ENCODE data around the gene IPO5.
A peak's percentile ranks its signal among the peaks of the same experiment; 100 is the strongest.
"Not testable (repeated sequence)": the region's sequence is repeated elsewhere in the genome, so short reads cannot be mapped to it uniquely, and the experiment has no call there.

Gene IPO5

DNA sequence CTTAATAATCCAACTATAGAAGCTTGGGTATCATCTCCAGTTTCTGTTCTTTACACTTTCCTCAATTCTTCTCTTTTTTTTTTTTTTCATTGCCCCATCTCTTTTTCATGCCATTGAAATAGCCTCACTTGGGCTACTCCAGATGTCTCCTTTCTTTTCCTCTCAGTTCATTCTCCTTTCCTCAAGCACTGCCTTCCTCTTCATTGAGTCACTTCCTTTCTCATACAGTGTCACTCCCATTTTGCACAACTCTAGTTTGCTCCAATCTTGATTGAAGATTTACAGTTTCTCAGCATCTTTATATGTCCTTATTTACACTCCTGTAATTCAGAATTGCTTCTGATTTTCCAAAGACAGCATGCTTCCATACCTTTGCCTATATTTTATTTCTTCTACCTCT, 61.3 kb downstream of the IPO5 start:
- no peak for DNase-seq (ENCODE audit: low spot score)

DNA sequence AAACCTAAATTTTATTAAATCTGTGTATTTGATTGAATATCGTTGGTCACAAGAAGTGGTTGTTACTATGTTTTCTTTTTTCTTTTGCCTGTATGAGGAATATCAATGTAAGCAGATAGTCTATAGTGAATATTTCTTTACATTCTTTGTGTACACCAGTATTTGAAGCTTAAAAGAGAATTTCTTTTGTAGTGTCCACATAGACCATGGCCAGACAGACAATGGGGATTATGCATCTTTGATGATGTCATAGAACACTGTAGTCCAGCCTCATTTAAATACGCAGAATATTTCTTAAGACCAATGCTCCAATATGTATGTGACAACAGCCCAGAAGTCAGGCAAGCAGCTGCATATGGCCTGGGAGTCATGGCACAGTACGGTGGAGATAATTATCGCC, 64.8 kb downstream of the IPO5 start:
- no peak for DNase-seq (ENCODE audit: low spot score)

DNA sequence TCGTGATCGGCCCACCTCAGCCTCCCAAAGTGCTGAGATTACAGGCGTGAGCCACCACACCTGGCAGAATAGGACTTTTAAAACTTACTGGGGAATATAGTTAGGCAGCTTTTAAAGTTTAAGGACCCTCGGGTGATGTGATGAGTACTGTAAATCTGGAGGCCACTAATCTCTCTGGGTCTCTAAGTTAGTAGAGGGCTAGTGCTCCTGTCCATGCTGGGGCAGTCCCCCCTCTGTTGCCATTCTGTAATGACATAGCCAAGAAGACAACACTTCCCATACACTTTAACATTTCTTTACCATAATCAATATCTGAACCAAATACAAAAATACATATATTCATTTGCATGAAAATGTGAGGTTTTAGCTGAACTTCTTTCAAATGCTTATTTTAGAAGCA, 65.7 kb downstream of the IPO5 start:
- no peak for DNase-seq (ENCODE audit: low spot score)

DNA sequence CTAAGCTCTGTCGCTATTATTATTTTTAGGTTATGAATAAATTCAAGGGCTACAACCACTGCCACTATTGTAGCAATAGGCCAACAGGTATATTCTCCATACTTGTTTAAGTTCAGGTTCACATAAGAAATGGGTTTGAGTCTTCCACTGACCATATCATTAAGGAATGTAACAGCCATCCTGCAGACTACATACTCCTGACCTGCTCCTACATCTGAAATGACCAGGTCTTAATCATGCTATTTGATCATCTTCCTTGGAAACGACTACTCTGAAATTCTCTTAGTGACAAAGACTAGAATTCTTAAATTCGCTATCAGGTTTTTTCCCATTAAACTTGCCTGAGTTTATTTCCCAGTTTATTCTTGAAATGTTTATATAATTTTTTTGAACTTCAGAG, 66.8 kb downstream of the IPO5 start:
- no peak for DNase-seq (ENCODE audit: low spot score)

DNA sequence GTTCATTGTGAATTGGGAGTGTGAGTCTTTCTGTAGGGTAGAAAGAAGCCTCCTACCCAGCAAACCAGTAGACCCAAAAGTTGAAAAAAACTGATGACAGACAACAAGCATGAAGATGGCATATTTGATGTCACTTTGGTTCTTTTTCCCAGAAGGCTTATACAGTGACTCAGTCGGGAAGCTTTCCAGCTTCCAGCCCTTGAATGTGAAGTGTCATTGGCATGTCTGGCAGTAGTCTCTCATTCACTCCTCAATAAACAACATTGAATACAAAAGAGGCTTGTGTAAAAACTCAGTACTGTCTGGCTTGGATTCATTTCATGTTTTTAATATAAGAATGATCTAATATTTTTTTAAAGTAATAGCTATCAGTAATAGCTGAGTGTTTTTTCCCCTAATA, 68.7 kb downstream of the IPO5 start:
- DNase-seq (ENCODE audit: low spot score), result peak; percentile 37

DNA sequence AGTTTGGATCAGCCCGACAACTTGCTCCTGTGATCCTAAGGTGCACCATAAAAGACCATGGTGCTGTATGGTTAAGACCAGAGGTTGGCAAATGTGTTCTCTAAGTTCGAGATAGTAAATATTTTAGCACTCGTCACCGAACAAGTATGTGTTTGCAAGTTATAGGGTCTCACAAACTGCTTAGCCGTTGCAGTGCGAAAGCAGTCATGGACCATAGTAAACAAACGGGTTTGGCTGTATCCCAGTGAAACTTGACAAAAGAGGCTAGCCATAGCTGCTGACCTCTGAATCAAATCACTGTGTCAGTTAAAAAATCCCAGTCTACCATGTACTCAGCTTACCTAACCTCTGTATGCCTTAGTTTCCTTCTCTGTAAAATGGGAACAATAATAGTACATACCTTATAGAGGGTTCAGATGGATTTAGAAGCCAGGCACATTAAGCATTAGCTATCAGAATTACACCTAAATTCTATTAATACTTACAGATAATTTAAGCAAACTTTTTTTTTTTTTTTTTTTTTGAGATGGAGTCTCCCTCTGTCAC, 72.1 kb downstream of the IPO5 start:
- DNase-seq (ENCODE audit: low spot score), result no peak

DNA sequence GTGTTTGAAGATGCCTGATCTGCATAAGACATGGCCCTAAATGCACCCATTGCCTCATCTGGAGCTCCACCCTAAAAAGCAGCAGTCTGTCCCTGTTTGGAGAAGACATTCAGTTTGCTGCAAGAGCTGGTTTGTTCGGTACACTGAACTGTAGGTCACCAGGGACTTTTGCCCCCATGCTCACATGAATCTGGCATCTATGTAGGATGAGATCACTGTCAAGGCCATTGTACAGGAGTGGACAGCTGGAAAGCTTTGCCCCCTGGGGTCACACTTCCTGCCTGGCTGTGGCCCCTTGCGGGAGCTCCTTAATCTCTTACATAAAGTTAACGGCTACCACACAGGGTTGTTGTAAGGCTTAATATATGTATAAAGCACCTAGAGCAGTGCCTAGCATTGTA, 73.0 kb downstream of the IPO5 start:
- DNase-seq (ENCODE audit: low spot score), result no peak

DNA sequence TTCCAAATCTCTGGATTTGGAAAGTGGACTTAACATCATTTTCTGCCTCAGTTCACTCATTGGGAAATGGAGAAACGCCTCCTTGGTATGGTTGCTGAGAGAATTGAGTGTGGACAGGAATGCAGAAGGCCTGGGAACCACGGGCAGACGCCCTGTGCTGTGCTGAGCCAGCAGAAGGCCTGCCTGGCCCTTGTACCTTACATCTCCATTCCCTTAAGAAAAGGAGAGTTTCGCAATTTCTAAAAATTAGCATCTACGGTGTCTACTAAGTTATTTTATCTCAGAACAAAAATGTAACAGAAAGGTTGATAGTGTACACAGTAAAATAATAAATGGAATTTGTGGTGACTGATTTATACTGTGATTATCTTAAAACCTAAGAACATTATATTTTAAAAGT, 78.7 kb downstream of the IPO5 start:
- DNase-seq (ENCODE audit: low spot score), result no peak

DNA sequence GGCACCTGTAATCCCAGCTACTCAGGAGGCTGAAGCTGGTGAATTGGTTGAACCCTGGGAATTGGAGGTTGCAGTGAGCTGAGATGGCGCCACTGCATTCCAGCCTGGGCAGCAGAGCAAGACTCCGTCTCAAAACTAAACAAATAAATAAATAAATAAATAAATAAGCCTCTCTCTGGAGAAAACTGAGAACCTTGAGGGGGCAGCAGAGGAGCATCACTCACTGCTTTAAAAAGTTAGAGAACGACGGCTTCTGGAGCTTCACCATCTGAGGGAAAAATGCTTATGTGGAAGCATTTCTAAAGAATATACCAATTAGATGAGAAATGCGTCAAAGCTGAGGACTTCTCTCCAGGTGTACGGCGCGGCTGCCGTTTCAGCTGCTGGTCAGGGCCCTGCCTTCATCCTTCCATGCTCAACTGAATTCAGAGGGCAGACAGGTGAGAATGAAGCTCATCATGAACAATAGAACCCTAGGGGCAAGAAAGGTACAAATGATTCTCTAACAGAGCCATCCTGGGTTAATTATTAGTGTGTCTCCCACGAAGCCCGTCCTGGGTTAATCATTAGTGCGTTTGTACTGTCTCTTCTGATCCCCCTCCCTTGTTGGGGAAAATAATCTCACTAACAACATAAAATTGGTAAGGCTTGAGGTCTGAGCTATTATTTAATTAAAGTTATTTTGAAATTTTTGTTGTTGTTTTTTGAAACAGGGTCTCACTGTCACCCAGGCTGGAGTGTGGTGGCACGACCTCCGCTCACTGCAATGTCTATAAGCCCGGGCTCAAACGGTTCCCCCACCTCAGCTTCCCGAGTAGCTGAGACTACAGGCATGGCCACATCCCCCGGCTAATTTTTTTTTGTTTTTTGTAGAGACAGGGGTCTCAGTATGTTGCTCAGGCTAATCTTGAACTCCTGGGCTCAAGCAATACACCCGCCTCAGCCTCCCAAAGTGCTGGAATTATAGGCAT, 80.1 kb downstream of the IPO5 start:
- peak; percentile 24 for DNase-seq (ENCODE audit: low spot score)

DNA sequence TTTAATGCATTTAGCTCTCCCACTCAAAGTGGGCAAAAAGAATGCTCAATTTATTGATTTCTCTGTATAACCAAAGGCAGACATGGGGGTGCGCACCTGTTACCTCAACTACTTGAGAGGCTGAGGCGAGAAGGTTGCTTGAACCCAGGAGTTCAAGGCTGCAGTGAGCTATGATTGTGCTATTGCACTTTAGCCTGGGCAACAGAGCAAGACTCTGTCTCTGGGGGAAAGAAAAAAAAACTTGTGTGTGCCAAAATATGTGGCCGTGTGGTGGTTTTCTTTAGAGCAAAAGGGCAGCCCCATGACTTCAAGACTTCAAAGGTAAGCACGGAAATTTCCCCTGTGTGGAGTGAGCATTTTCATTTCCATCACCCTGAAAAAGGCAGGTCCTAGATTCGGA, 81.9 kb downstream of the IPO5 start:
- DNase-seq (ENCODE audit: low spot score), result no peak

DNA sequence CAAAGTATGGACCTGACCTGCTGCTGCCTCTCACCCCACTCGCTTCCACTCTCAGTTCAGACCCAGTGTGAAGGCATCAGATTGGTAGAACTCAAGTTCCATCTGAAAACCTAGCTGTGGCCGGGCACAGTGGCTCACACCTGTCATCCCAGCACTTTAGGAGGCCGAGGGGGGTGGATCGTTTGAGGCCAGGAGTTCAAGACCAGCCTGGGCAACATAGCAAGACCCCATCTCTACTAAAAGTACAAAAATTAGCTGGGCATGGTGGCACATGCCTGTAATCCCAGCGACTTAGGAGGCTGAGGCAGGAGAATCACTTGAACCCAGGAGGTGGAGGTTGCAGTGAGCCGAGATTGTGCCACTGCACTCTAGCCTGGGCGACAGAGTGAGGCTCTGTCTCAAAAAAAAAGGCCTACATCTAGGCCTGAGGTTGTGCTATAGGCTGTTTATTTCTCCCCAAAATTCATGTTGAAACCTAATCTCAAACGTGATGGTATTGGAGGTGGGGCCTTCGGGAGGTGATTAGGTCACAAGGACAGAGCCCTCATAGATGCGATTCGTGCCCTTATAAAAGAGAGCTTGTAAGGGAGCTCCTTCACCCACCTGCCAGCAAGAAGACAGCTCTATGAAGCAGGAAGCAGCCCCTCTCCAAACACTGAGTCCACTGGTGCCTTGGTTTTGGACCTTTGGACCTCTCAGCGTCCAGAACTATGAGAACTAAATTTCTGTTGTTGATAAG, 83.3 kb downstream of the IPO5 start:
- not testable (repeated sequence) for DNase-seq (ENCODE audit: low spot score)

DNA sequence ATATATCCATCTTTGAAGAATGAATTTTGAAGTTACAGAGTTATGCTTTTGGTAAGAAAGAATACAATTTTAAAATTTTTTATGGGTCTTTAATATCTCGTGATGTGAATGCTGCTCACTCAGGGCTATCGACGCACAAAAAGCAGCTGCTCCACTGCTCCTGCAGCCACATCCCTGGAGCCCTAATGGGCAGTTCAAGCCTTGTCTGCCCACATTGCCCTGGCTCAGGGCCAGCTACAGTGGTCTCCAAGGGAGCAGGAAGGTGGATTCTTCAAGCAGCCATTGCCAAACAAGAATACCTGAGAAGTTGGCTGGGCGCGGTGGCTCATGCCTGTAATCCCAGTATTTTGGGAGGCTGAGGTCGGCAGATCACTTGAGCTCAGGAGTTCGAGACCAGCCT, 85.8 kb downstream of the IPO5 start:
- DNase-seq (ENCODE audit: low spot score), result no peak

DNA sequence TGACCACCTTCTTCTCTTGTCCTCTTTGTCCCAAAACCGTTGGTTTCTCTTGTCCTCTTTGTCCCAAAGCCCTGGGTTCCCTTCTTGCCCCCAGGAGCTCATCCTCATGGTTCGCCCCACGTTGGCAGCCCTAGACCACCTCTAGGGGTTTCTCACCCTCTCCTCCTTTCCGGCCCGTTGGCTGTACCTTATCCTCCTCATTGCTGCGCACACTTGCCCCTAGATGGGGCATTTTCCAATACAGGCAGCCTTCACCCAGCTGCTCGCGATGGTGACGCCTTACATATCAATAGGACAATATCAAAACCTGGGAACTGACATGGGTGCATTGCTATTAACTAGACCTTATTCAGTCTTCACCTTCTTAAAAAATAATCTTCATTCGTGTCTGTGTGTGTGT, 86.5 kb downstream of the IPO5 start:
- DNase-seq (ENCODE audit: low spot score), result no peak

DNA sequence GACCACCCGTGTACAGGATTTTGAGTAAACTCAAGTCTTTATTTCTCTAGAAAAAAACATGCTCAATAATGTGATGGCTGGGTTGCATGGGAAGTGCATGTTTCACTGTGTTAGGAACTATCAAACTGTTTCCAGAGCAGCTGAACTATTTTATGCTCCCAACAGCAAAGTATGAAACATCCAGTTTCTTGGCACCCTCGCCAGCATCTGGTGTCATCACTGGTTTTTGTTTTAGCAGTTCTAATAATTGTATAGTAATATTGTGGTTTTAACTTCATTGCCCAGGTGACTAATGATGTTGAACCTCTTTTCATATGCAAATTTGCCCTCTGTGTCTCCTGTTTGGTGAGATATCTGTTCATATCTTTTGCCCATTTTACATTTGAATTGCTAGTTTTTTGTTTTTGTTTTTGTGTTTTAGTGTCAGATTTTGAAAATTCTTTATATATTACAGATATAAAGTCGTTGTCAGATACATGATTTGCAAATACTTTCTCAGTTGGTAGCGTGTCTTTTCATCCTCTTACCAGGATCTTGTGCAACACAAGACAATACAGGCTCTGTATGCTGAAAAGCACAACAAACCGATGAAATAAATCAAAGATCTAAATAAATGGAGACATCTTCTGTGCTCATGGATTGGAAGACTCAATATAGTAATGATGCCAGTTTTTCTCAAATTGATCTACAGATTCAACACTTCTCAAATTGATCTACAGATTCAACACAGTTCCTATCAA, 87.8 kb downstream of the IPO5 start:
- peak; percentile 48 for DNase-seq (ENCODE audit: low spot score)

DNA sequence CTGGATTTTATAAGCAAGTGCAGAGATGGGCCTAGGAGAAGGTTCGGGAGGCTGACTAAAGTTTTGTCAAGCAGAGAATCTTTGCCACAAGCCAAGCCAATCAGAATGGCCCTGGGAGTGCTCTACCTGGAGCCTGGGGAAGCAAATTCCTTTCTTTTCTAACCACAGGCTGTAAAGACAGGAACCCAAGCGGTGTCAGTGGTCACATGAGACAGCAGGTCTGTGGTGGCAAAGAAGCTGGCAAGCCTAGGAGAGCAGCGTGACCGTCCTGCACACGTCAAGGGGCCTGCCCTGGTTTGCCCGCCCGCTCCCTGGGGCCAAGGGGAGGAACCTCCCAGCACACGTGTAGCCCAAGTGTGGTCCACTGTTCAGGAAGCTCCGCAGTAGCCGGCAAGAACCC, 90.8 kb downstream of the IPO5 start:
- no peak for DNase-seq (ENCODE audit: low spot score)

DNA sequence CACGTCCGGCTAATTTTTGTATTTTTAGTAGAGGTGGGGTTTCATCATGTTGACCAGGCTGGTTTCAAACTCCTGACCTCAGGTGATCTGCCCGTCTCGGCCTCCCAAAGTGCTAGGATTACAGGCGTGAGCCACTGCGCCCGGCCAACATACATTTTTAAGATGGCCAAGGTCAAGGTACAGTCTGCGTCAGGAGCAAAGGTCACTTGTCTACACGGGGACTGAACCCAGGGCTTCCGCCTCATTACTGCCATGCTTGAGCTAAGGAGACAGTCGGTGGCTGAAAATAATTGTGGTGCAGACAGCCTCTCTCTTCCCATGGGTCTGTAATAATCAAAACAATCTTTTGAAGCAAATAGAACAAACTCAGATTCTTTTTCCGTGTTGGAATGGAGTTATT, 94.3 kb downstream of the IPO5 start:
- DNase-seq (ENCODE audit: low spot score), result not testable (repeated sequence)

DNA sequence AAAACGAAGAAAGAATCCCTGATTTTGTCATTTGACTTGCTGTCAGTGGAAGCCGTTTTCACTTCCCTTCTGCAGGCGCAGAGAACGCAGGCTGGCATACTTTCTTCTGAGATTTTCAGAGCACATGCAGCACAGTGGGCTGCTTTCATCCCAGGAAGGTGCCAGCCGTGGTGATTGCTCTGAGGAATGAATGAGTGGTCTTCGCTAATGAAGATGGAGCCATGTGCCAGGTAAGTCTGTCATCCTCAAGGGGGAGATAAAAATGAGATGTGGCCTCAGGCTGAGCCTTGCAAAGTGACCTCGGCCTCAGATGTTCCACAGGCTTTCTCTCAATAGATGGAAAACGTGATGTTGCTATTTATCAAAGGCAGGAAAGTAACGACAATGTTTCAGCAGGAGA, 94.8 kb downstream of the IPO5 start:
- DNase-seq (ENCODE audit: low spot score), result no peak

DNA sequence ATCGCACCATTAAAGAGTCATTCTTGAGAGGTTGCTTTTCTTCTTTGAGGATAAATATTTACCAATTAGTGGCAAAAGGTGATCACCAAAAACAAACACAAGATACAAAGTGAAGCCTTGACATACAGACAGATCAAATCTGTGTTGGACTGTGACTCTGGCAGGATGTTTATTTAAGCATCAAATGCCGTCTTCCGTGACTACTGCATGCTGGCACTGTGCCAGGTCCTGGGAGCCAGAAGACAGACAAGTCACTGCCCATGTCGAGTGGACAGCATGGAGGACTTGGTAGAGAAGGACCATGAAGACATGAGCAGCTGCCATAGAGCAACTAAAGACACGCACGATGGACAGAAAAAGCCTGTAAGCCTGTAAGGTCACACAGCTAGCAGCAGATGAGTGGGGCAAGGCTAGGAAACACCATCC, 96.6 kb downstream of the IPO5 start:
- DNase-seq (ENCODE audit: low spot score), result peak; percentile 19

DNA sequence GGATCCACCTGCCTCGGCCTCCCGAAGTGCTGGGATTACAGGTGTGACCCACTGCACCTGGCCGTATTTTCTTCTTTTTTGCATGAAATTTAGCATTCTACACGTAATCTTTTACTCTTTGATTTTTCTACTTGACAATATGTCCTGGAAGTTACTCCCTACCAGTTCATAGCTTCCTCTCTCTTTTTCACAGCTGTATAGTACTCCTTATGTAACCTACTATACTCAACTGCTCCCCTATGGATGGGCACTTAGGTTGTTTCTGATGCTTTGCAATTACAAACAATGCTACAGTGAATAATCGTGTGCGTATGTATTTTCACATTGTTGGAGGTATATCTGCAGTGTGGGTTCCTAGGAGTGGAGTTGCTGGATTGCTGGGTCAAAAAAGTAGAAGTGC, 98.9 kb downstream of the IPO5 start:
- DNase-seq (ENCODE audit: low spot score), result no peak

DNA sequence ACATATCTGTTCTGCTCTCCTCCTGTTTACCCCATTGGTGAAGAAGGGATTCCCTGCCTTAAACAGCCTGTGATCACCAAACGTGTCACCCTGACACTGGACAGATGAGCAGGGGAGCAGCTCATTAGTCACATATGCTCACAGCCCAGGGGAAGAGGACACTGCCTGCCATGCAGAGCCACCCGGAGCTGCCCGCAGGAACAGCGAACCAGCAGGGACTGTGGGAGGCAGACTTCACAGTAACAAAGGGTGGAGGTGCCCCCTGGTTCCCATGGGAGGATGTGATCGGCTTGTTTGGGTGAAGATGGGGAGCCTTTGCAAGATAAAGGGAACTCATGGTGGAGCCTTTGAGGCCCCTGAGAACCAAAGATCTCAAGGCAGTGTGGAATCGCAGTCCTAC, 100.8 kb downstream of the IPO5 start:
- DNase-seq (ENCODE audit: low spot score), result no peak

DNA sequence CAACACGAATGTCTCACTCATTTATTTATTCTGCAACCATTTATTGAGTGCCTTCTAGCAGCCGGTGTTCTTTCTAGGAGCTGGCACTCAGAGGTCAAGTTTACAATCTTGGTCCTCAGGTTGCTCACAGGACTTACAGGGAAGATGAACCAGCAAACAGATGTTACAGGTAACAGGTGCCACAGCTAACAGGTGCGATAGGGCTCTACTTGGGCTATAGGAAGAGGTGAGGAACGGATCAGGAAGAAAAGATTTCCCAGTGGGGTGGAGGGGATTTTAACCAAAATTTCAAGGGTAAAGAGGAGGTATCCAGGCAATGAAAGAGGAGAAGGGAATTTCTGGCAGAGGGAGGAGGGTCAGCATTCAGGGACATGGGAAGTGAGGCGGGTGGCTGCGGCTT, 102.1 kb downstream of the IPO5 start:
- no peak for DNase-seq (ENCODE audit: low spot score)

DNA sequence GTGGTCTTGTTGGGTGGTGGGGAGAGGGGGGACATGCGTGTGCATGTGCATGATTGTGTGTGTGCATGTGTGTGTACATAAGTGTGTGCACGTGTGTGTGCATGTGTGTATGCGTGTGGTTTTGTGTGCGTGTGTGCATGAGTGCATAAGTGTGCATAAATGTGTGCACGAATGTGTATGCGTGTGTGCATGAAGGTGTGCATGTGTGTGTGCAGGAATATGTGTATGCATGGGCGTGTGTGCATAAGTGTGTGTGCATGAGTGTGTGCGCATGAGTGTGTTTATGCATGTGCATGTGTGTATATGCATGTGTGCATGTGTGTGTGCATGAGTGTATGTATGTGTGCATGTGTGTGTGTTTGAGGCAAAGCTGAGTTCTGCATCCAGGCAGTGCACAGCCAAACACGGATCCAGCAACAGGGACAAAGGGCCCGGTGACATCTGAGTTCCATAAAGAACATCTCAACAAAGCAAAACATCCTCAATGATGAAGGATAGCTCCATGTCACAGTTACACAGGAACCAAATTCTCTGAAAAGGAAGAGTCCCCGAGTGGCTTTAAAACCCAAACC, 103.5 kb downstream of the IPO5 start:
- DNase-seq (ENCODE audit: low spot score), result no peak
